ENCODE results near the gene LPCAT3.

The LPCAT3 gene

DNA sequence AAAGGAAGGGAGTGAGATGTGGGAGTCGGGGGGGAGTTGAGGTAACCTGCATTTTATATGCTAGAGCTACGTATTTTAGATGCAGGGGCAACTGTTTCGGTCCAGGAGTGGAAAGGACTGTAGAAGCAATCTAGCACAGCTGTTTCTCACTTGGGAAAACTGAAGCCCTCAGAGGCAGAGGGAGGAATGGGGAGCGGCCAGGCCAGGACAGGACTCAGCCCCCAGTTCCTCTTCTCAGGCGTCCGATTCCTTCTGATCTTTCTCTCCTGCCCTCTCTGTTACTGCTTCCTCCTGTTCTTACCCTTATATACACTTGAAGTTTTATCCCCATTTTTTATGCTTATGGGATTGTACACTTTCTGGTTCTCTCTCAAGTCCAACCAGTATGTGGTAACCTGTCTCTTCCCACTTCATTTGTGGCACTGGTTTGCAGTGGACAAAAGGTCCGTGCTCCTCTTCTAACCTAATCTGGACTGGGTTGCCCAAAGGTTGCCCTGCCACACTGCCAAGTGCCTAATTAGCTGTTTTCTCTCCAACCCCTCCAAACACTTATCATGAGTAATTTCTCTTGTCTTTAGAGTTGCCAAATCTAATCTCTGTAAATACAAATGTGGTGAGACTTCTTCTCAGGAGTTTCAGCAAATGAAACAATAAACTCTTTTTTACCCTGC, 16.2 kb downstream of the LPCAT3 start:
- FAIRE-seq (no peak), DNase-seq (ENCODE audit: low spot score) (no peak)

GRCh38 chr12:6998715-6999451, 19.4 kb downstream of the LPCAT3 start:
- FAIRE-seq = no peak
- no peak for DNase-seq (ENCODE audit: low spot score)

GRCh38 chr12:6996040-6996441, 22.2 kb downstream of the LPCAT3 start:
- FAIRE-seq = no peak
- DNase-seq (ENCODE audit: low spot score) = no peak

DNA sequence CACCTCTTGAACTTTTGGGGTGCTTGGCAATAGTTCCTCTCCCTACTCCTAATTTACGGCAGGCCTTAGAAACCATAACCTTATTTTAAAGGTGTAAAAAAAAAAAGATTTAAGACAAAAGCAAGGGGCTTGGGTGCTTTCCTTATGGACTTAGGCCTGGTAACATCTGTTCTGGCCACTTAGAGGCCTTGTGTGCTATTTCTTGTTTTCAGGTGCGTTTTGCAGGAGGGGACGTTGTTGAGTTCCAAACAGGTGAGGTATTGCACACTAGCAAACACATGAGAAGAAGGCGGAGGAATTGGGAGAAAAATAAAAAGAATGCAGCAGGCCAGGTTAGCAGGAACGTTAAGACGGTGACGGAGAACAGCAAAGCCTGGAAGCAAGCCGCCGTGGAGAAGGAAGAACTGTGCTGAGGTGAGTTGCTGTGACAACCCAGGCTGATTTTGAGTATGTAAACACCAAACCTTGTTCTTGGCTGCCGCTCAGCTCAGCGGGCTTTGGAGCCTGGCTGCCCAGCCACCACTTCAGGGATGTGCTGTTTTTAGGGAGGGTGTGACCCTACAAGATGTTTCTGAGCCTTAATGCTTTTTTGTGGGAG, 30.2 kb downstream of the LPCAT3 start:
- no peak for DNase-seq (ENCODE audit: low spot score)
- FAIRE-seq = no peak

DNA sequence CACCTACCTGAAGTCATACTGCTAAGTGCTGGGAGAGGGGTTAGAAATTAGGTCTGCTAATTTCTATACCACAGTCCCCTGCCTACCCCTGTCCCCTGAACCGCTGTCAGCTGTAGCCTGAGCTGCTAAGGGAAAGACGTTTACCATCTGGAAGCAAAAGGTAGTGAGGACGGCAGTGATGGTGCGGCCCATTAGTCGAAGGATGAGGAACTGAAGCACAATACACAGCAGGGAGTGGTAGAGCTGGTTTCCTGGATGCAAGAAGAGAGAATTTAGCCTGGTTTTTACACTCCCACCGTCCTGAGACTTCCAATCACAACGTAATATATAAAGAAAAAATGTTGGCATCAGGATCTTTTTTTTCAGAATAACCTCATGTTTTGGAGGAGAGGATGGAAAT, 35.7 kb downstream of the LPCAT3 start:
- no peak for DNase-seq (ENCODE audit: low spot score)
- FAIRE-seq = no peak

- DNase-seq (ENCODE audit: low spot score) = no peak
- no peak for FAIRE-seq
Observed at GRCh38 chr12:6981152-6982052, 36.9 kb downstream of the LPCAT3 start.

DNA sequence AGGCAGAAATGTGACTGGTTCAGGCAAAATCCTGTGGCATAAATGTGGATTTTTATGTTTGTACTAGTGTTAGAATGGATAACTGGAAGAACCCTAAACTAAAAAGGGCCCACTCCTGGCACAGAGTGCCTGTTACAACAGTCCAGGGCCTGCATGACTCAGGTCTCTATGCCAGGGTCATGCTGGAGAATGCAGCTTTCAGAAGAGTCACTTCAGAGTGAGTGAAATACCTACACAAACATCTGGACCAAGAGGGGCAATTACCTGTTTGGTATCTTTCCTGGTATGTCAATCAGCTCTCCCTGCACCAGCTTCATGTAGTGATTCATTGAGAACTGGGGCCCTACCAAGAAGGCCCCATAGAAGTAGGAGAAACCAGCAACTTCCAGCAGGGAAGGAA, 37.5 kb downstream of the LPCAT3 start:
- no peak for DNase-seq (ENCODE audit: low spot score)
- FAIRE-seq = no peak

DNA sequence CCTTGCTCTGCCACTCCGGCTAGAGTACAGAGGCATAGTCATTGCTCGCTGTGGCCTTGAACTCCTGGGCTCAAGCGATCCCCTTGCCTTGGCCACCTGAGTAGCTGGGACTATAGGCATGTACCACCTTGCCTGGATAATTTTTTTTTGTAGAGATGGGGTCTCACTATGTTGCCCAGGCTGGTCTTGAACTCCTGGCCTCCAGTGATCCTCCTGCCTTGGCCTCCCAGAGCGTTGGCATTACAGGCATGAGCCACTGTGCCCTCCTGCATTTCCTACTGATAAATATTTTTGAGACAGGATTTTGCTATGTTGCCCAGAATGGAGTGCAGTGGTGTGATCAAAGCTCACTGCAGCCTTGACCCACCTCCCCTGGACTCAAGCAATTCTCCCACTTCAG, 38.2 kb downstream of the LPCAT3 start:
- FAIRE-seq (no peak), DNase-seq (ENCODE audit: low spot score) (no peak)

DNA sequence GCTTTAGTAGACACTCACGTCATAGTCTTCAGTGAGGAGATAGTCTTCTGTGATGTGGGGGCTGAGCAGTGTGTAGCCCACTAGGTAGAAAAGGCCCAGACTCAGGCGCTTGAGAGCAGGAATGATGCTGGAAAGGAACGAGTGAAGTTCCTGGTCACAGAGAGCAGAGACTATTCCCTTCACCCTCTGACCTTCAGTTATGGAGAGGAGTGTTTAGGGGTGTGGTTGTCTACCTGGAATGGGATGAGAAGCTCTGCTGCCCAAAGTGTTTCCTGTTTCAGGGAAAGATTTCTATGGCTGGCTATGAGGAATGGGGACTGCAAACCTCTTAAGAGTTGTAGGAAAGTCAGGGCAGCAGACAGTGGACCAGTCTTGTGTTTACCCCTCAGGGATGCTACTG, 38.8 kb downstream of the LPCAT3 start:
- FAIRE-seq = no peak

DNA sequence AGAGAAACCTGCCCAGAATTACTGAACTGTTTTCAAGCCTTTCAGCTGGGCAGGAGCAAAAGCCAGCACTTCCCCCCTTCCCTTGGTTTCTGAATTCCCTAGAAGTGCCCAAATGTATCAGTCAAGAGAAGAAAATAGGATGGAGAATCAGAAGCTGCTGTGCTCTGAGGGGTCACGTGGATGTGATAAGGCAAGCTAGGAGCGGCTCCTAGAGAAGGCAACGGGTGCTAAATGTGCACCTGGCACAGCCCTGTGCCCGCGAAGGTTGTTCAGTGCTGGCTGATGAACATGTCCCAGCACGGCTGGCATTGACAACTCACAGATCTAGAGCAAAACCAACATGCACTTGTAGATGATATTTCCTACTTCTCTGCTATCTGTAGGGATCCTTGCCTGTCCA, 39.3 kb downstream of the LPCAT3 start:
- FAIRE-seq (no peak), DNase-seq (ENCODE audit: low spot score) (no peak)

More for the DNA sequence above, 38.8 kb downstream of the LPCAT3 start:
- no peak for DNase-seq (ENCODE audit: low spot score)

DNA sequence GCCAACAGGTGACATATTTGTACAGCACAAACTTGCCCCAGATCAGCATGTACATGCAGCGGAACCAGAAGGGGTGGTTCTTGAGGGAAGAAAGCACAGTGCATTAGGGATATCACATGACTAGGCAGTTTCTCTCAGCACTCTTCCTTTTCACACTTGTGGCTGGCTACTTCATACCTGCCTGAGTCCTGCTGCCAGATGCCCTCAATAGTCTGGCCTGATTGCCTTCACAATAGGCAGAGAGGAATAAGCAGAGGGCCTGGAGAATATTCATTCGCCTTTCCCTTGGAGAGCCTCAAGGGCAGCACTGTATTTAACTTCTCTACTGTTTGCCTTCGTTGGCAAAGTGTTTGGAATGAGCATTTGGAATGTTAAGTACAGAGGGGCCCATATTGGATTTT, 39.7 kb downstream of the LPCAT3 start:
- FAIRE-seq = no peak
- no peak for DNase-seq (ENCODE audit: low spot score)

DNA sequence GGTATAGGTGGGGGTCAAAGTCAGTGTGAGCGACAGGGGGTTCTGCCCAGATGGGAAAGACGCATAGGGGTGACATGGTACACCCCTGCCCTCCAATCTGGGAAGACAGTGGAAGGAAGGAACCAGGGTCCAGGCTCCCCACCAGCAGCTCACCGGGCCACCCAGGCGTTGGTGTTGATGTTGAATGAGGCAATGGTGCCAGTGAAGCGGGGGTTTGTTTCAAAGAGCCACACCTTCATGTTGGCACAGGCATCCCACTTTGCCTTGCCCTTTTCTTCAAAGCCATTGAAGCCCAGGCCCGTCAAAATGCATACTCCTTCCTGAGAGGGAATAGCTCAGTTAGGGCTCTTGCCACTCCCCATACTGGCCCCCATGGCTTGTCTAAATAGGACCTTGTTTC, 40.1 kb downstream of the LPCAT3 start:
- DNase-seq (ENCODE audit: low spot score) (no peak), FAIRE-seq (no peak)

- FAIRE-seq = no peak
- DNase-seq (ENCODE audit: low spot score) = no peak
Observed at GRCh38 chr12:6977653-6978052, 40.6 kb downstream of the LPCAT3 start.

DNA sequence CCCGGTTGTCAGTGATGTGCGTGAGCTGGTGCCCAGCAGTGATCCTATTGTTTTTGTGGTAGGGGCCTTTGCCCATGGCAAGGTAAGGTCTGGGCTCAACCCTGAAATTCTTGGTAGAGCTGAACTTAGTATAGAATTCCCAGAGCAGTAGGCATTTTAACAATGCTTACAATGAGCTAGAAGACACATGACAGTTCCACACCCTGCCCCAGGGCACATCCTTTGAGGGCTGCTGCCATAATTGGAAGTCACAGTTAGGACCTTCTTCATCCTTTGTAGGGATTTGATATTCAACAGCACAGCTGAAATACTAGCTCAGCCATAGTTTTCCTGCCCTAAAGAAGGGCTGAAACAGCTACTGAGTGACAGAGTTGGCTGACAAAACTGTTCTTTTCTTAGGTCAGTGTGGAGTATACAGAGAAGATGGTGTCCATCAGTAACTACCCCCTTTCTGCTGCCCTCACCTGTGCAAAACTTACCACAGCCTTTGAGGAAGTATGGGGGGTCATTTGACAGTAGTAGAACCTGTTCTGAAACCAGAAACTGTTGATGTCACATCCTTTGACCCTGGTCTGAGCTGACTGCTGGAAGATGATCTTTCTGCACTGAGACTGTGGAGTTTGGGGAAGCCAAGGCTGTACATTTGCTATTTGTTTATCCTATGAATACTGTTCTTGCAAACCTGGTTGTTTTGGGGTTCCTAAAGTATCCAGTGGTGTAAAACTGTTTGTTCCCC, 42.8 kb downstream of the LPCAT3 start:
- FAIRE-seq (no peak), DNase-seq (ENCODE audit: low spot score) (no peak)

DNA sequence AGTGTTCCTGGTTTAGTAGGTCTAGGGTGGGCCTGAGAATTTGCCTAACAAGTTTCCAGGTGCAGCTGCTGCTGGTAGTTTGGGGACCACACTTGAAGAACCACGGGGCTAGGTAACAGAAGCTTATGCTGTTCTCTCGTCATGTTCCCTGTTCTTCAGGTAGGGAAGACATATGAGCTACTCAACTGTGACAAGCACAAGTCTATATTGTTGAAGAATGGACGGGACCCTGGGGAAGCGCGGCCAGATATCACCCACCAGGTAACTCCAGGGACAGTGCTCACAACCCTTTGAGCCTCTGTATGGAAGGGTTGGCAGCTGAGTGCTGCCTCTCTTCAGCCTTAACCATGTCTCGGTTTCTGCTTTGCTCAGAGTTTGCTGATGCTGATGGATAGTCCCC, 44.1 kb downstream of the LPCAT3 start:
- FAIRE-seq (no peak), DNase-seq (ENCODE audit: low spot score) (no peak)

GRCh38 chr12:6970096-6970527, 48.2 kb downstream of the LPCAT3 start:
- DNase-seq (ENCODE audit: low spot score) (no peak), FAIRE-seq (no peak)

DNA sequence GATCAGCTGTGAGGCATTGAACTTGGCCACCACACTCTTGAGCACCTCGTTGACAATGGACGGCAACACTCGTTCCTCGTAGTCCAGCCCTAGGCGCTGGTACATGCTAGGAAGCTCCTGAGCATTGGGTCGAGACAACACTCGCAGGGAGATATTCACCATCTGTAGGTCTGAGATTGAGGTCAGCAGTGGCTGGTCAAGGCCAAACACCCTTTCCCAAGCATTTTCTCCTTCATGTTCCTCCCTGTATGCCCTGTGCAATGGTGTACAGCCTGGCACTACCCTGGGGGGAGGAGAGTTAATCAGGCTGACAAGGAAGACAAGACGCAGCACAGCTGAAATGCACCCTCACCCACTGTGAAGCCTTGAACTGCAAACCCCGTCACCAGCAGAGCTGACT, 49.9 kb downstream of the LPCAT3 start:
- DNase-seq (ENCODE audit: low spot score) = no peak
- no peak for FAIRE-seq

DNA sequence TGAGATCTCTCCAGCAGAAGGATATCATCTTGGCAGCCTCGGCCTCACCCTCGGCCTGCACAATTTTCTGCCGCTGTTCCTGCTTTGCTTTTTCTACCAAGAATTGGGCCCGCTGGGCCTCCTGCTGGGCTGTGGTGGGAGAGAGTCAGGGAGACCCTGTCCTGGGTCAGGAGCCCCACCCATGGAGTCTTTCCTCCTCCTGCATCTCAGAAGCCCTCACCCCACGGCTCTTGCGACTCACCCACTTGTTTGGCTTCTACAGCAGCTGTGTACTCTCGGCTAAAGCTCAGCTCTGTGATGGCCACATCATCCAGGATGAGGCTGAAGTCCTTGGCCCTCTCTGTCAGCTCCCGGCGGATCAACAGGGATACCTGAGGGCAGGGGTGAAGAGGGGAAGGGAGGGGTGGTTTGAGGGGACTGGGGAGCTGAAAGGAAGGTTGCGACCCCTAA, 50.6 kb downstream of the LPCAT3 start:
- no peak for FAIRE-seq
- no peak for DNase-seq (ENCODE audit: low spot score)

GRCh38 chr12:6966351-6966750, 51.9 kb downstream of the LPCAT3 start:
- no peak for DNase-seq (ENCODE audit: low spot score)
- no peak for FAIRE-seq

DNA sequence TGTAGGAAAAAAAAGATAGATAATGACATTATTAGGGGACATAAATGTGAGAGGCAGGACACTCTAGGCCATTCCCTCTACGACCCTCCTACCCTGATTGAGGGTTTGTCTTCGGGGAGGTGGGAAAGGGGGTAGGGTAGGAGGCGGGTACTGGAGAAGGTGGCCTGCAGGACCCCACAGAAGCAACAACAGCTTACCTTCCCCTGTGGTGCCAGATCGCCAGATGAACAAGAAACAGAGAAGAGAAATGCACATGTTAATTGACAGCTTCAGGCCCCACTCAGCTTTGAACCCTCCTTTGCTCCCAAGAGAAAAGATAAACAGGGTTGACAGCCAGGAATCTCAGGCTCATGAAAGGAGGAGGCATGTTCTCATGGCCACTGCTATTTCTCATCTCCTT, 52.6 kb downstream of the LPCAT3 start:
- FAIRE-seq (no peak), DNase-seq (ENCODE audit: low spot score) (no peak)
